Amniotic epithelial cell (primary cell): ENCODE measurements around the gene SH3BP1.

ENCODE experiments used
- DNase-seq: peaks from one replicate; pipeline ENCODE4 v3.0.0-alpha.2; 2010; ENCODE audit warnings: low read depth

The SH3BP1 gene

GRCh38 chr22:37659066-37659896 is 19.8 kb downstream of the SH3BP1 start:
- DNase-seq: no peak

GRCh38 chr22:37659897-37660708 is 20.6 kb downstream of the SH3BP1 start:
- no peak for DNase-seq

DNA sequence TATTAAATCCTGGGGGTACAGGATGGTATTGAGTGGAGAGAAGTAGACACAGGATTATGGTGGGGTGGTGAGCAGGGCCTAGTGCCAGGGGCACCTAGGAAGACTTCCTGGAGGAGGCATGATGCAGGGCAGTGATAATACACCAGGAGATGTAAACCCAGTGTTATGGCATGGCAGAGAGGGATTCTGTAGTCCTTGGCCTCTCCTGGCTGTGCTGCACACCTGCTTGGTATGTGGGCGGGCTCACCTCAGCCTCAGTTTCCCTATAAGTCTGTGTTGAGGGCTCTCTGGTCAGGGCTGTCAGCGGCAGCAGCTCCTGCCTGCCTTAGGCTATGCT is 21.2 kb downstream of the SH3BP1 start:
- DNase-seq: no peak

DNA sequence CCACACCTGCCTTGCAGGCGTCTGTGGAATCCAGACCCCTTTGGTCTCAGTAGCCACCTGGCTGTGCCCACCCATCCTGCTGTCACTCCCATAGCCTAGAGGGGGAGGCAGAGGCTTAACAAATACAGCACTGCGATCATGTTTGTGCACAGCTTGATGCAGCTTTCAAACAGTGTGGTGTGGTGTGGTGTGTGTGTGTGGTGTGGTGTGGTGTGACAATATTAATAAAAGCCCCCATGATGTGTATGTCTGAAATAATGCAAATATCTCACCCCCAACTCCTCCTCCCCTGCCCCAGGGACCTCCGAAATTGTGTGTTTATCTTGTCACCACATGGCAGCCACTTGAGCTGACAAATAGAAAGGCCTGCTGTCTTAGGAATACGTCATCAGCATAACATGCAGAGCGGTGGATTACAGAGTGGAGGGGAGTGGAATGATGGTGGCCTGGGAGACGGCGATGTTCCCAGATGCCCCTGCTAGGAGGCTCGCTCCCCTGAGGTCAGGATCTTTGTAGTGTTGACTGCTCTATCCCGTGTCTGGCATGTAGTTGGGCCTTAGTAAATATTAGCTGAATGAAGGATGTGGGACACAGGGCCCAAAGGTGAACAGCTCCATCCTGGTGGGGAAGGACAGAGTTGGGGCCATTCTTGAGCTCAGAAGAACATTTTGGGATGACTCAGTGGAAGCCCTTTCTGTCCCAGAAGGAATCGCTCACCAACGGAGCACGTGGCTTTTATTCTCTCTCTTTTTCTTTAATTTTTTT is 21.9 kb downstream of the SH3BP1 start:
- peak; percentile 79 for DNase-seq

DNA sequence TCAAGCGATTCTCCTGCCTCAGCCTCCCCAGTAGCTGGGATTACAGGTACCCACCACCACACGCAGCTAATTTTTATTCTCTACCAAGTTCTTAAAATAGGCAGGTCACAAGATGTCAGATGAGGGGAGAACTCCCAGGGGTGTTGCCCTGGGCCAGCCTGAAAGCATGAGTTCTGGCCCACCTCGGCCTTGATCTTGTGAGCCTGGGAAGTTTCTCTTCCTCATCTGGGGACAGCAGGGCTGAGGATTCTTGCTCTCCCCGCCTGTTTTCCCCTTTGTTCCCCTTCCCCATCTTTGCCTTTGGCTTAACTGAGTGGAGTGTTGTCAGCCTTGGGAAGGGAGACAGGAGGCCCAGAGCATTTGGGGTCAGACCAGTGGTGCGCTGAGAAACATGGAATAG is 22.6 kb downstream of the SH3BP1 start:
- DNase-seq: no peak

- DNase-seq: peak; percentile 80
Measured at GRCh38 chr22:37663521-37664140, 24.2 kb downstream of the SH3BP1 start.

GRCh38 chr22:37664249-37665101 is 25.0 kb downstream of the SH3BP1 start:
- DNase-seq: no peak

GRCh38 chr22:37665487-37665886 is 26.0 kb downstream of the SH3BP1 start:
- DNase-seq: no peak

- DNase-seq: peak; percentile 39
Measured at GRCh38 chr22:37669586-37669985, 30.1 kb downstream of the SH3BP1 start.

DNA sequence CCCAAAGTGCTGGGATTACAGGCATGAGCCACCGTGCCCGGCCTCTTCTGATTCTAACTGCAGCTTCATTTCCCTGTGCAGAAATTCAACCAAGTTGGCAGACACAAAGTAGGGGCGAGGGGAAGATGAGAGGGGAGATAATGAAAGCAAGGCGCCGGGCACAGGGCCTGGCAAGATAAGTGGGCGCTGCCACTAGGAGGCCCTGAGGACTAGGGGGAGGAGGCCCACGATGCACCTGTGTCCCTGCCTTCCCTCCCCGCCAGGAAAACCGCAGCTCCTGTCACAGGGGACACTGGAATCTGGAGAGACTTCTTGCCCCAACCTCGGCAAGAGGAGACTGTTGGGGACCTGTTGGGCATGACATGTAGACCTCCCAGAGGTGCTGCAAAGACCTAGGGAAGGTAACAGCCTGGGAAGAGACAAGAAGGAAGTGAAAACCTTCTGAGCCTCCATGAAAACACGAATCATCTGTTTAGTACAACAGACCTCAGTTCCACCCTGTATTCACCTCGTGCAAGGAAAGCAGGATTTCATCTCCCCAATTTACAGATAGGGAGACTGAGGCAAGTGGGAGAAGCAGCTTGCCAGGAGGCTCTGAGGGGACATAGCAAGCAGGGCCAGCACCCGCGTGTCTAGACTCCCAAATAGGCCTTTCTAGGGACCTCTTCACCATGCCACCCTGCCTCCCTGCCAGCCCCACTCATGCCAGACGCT is 32.9 kb downstream of the SH3BP1 start:
- DNase-seq: no peak

- DNase-seq: no peak
Measured at GRCh38 chr22:37672920-37673455, 33.5 kb downstream of the SH3BP1 start.

DNA sequence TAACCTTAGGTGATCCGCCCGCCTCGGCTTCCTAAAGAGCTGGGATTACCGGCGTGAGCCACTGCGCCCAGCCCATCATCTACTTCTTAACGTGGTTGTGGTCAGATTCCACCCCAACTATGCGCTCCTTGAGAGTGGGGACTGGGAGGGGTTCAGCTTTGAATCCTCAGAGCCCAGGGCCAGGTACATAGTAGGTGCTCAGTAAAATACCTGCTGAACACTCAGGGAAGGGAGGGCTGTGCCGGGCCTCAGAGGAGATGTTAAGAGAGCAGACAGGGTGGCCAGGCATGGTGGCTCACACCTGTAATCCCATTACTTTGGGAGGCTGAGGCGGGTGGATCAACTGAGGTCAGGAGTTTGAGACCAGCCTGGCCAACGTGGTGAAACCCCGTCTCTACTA is 34.8 kb downstream of the SH3BP1 start:
- no peak for DNase-seq

DNA sequence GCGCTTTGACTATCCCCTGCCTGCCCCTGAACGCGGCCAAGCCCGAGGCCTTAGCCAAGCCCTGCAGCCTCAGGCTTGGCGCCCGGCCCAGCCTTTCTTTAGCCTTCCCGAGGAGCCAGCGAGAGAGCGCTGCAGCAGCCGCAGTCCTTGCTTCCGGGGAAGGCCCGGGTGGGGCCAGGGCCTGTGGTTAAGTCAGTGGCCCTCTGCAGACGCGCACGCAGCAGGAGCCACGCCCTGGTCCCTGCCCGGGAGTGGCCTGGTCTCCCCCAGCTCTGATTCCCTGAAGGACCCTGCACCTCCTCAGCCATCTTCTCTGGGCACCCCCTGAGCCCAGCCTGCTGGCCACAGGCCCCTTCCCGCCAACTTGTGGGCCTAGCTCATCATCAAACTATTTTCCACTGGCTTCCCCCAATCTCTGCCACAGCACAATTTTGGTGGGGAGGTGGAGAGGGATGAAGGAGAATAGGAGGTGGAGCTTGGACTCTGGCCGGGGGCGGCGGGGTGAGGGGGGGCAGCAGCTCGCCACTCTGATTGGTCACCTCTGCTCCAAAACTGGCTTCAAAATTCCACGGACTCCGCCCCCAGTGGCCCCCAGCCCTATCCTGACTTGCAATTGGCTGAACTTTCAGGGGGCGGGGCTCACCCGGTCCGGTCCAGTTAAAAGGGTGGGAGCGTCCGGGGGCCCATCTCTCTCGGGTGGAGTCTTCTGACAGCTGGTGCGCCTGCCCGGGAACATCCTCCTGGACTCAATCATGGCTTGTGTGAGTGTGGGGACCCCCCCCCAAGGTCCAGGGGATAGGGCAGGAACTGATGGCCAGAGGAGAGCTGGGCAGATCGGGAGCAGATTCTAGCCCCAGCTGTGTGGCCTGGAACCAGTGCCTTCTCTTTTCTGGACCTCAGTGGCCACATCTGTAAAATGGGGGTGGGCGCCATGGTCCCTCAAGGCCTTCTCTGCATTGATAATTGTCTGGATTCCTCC is 35.8 kb downstream of the SH3BP1 start, which contains the start of gene LGALS1:
LGALS1 (plus strand) TSS at position 686 of the 979 bp plus-strand sequence; CDS start at position 753, 67 bp downstream.
- peak; percentile 92 for DNase-seq

DNA sequence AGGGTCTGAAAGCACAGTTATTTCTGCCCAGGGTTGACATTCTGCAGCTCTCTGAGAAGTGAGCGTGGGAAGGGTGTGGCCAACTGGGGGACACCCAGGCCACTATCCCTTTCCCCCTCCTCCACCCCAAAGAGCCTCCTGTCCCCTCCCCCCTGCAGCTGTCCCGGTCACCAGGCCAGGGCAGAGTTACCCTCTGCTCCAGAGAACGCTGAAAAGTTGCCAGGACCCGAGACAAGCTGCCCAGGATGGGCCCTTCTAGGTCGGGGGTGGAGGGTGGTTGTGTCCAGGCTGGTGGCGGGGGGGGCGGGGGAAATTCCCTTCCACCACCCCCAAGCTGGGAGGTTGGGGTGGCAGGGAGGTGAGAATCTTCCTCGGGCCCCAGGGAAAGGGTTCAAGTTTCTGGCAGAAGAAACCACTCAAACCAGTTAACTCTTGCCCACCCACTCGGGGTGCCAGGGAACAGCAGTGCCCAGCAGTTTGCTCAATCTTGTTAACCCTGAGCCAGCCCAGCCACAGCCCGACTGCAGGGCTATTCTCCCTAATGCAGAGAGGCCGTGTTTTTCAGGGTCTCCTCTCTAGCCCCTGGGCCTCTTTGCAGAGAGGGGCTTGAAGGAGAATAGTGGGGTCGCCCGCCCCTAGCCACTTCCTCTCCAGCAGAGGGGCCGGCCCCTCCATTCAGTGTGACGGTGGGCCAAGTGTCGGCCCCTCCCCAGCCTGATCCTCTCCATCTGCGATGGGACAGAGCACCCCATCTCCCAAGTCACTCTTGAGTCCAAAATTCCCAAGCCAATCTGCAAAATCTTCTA is 36.7 kb downstream of the SH3BP1 start:
- DNase-seq: peak; percentile 53

GRCh38 chr22:37676736-37677492 is 37.4 kb downstream of the SH3BP1 start:
- DNase-seq: peak; percentile 96

GRCh38 chr22:37677493-37677974 is 38.1 kb downstream of the SH3BP1 start:
- DNase-seq: no peak

GRCh38 chr22:37678372-37678771 is 38.9 kb downstream of the SH3BP1 start:
- DNase-seq: no peak
